GM04503 (cell line): ENCODE data around the gene COQ9.

Experiments used
- DNase-seq: peaks from one replicate; pipeline ENCODE4 v3.0.0-alpha.2; 2012; ENCODE audit warnings: low read depth

COQ9 gene

GRCh38 chr16:57472665-57473060 lies 25.4 kb downstream of the COQ9 start:
- no peak for DNase-seq

DNA sequence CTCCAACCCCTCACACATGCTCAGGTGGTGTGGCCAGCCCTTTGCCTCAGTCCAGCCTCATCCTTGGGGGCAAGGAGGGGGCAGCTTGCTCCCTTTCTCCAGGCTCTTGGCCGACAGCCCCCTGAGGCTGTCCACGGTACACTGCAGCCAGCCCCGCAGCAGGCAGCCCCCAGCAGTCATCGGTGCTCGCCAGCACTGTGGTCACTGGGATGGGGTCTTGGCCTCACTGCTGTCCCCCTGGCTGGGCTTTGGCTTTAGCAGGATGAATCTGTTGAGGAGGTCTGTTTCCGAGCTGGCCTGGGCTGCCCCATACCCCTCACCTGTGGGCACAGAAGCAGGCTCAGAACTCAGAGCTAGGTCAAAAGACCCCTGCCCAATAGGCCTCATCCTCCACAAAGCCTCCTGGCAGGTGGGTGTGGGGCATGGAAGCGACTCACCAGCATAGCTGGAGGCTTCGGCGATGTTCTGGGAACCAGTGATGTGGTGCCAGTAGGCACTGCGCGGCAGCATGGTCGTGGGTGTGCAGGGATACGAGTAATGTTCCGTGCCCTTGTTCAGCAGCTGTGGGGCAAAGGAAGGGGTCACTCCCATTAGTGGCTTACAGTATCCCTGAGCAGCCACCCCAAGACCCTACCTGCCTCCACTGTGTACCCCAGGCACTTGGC lies 26.0 kb downstream of the COQ9 start:
- no peak for DNase-seq

- no peak for DNase-seq
These were observed 26.6 kb downstream of the COQ9 start for GRCh38 chr16:57473906-57474305.

GRCh38 chr16:57474671-57475661 lies 27.7 kb downstream of the COQ9 start:
- no peak for DNase-seq

DNA sequence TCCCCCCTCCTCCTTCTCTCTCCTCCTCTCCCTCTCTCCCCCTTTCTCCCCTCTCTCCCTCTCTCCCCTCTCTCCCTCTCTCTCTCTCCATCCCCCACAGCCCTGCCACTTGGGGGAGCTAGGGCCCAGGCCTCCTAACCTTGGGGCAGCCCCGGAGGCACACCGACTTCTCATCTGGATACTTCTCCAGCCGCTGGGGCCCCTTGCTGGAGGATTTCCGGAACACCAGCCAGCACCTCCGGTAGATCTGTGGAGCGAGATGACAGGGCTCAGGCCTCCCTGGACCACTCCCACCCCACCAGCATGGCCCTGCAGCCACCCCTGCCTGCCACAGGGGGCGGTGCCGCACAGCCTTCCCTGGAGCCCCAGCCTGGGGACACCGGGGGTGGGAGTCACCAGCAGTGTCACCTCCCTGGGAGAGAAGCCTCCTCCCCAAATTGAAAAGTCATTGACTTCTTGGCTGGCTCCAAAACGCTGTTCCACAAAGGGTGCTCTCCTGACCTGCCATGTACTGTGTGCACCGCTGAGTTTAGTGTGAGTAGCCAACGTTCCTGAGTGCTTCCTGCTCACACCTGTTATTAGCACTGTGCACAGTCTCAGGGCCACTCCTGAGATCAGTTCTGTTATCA lies 28.5 kb downstream of the COQ9 start:
- no peak for DNase-seq

DNA sequence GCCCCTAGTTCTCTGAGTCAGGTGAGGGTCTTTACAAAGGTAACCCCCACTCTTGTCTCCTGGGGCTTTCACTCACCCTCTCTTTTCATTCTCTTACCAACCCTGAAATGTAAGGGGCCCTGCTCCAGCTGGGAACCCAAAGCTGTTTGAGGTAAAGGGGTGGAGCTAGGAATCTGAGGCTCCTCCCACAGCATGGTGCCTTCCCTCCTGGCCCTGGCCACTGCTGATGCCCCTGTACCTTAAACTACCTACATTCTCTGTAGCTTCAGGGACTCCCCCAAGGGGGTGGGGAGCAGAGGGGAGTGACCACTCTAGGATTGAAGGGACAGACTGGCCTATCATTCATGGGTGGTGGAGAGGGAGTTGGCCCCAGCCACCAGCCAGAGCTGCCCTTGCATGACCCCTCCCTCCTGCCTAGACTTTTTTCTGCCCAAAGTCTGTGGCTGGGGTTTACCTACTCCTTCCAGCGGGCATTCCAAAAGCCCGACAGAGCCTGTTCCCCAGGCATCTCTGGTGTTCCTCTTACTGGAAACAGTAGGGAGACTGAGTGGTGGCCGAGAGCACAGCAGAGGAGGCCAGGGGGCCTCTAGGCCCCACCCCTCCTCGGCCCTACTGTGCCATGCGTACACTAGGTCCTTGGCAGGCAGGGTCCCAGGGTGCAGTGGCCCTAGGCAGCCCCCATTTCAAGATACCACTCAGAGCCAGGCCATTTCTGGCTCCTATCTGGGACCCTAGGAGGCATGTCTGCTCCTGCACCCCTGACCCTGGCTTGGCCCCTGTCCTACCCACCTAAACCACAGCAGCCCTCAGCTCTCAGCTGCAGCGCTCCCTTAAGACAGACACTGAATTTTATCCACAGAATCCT lies 29.5 kb downstream of the COQ9 start:
- DNase-seq = no peak

GRCh38 chr16:57477531-57478202 lies 30.4 kb downstream of the COQ9 start:
- no peak for DNase-seq

GRCh38 chr16:57478396-57479204 lies 31.3 kb downstream of the COQ9 start:
- no peak for DNase-seq

GRCh38 chr16:57479205-57479975 lies 32.1 kb downstream of the COQ9 start:
- DNase-seq = no peak

DNA sequence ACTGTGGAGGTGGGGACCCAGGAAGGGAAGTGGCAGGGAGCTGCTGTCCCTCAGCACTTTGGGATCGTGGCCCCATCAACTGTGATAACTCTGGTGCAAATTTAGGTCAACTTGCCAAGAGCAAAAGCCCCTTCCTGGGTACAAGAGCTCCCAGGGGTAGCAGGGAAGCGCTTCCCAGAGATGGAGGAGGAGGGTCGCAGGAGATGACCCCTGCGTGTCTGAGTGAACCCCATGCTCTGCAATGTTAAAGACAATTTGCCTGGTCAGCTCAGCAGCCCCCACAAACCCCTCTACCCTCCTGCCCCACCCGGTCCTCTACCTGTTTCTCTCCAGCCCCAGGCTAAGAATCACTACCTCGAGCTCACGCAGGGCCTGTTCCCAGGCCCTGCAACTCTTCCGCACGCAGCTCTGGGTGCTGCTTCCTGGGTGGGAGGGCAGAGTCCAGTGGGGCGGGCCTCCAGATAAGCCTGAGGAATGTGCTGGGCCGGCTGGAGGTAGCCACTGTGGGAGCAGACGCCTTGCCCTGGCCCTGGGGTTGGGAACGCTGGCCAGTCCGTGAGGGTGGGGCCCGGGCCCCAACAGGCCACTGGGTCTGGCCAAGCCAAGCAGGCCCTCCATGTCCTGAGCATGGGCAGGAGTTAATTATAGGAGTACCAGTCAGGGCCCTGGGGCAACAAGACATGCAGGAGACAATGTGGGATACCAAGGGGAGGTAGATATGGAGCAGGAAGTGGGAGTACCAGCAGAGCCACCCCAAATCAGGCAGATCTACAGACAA lies 32.9 kb downstream of the COQ9 start:
- peak; percentile 49 for DNase-seq

- DNase-seq = no peak
These were observed 33.5 kb downstream of the COQ9 start for GRCh38 chr16:57480754-57481230.

GRCh38 chr16:57481421-57481820 lies 34.1 kb downstream of the COQ9 start:
- DNase-seq = no peak

- DNase-seq = no peak
These were observed 35.7 kb downstream of the COQ9 start for GRCh38 chr16:57482845-57483545.

DNA sequence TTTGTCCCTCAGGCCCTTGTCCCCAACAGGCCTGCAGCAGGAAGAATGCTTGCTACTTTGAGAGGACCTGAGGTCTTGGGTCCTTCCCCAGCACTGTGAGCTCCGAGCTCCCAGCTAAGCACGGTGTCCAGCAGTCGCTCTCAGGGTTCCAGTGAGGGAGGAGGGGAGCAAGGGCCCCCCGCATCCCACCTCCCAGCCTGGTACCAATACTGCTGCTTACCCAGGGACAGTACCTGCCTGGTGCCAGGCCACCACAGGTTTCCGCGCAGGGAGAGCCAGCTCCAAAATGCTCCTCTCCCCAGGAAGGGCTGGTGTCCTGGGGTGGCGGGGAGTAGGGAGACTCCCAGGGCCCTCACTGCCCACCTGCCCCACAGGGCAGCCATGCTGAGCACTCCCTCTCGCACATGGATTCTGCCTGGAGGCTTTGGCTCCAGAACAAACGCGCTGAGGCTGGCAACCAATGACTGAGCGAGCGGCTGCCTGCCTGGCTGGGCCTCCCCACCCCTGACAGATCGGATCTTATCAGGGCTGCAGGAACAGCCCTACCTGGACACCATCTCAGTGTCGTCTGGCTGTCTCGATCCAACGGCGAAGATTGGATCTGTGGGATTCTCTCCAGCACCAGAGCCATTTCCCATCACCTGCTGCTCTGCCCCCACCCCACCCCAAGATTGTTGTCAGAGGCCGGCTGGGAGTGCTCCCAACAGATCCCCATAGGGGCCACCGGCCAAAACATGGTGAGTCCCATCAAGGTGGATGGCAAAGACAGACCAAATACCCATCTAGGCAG lies 36.6 kb downstream of the COQ9 start:
- DNase-seq = no peak

DNA sequence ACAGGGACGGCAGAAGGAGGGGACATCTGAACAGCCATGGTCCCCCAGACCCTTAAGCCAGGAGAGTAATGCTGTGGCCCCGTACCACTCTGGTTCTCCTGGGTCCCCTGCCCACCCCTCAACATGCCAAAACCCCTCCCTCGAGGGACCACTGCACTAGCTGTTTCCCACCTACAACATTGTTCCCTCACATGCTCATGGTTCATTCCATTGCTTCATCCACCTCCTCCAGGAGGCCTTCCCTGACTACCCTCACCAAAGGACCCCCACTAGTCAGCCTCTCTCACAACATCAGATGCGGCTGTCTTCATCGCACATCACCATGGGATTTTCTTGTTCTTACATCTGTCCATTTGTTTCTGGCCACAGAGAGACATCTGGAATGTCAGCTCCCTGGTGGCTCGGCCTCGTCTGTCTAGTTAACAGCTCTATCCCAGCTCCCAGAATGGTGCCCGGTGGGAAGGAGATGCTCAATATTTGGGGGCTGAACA lies 37.3 kb downstream of the COQ9 start:
- no peak for DNase-seq

DNA sequence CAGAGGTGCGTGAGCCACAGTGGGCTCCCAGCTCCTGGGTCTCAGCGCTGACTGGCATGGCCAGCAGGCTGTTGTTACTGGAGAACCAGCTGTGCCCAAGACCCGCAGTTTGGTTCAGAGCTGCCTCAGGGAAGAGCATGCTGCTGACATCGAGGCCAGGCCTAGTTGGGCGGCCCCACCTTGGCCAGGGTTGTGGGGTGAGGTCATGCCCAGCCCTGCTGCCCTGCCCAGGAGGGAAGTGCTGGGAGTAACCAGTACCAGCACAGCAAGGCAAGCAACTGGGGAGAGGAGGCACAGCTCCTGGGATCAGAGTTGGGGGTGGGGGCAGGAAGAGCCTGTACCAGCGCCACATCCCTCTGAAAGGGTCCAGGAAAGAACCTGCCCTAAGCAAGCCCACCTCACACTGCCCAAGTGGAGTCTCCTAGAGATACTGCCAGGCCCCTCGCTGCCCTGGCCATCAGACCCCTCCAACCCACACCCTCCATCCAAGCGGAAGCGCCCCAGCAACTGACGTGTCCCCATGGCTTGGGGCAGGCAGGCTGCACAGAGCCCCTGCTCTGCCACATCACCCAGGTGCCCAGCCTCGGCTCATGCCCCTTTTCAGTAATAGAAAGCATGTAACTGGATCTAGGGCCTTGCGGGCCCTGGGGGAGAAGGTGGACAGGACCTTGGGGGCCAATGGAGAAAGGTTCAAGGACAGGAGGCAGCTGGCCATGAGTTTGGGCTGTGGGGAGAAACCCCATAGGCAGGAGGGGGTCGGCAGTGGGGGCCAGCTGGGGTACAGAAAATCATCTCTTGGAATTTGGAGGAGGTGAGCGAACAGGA lies 38.0 kb downstream of the COQ9 start:
- DNase-seq = no peak
